ENCODE data around the gene TMEM221. TPM values are rescaled to one million over a fixed set of nuclear protein-coding genes. Genes with fewer than 3 reads are reported as not detected.

Gene TMEM221
- total RNA-seq, 1 experiment from 2014 or later = 0.39 TPM

DNA sequence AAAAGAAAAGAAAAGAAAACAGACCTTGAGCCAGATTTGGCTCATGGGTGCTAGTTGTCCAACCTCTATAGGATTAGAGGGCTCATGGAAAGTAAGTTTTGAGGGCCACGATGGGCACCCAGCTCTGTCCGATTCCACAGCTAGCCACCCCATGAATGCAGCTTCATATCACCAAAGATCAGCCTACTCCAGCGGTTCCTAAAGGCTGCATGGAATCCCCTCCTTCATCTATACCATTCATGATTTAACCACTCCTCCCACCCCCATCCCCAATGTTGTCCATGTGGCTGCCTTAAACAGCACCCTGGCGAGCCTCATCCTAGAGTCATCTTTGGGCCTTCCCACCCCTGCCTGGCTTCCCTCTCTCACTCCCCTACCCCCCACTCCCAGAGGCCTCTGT is 26.5 kb downstream of the TMEM221 start:
- POLR2A ChIA-PET = no interaction called here
- no peaks in the 10 kb centered on the region; the same call in 1 of the 2 replicates for H3K36me3 ChIP-seq (ENCODE audit: control insufficient read depth, insufficient read depth, low read length)
- H3K4me3 ChIP-seq (ENCODE audit: low read depth in 2 of 2, low read length in 2 of 2) = no peak overlapping the region
- no peak overlapping the region for H3K27ac ChIP-seq (ENCODE audit: low read length)
- H3K4me1 ChIP-seq (ENCODE audit: control insufficient read depth, insufficient read depth, low read length) = peaks cover 6% of the 10 kb centered on the region; the same call in 1 of the 2 replicates
- H3K9me3 ChIP-seq (ENCODE audit: control insufficient read depth, insufficient read depth, low read depth, low read length) = no peaks in the 10 kb centered on the region
- in situ Hi-C loops (cut with HindIII; ENCODE audit: low pct_unique_long_range_greater_than_20kb, low sequenced_read_pairs) (no loop called here), intact Hi-C loops (cut with micrococcal nuclease; ENCODE audit: unreplicated experiment) (no loop called here)
- BruUV-seq (replicated peaks) = no TSS peak
- CTCF ChIA-PET = no interaction called here
- H3K27me3 ChIP-seq (ENCODE audit: control insufficient read depth, insufficient read depth, low read length) = no peaks in the 10 kb centered on the region
- DNase-seq (ENCODE audit: low read depth, low spot score) (no peak), ATAC-seq (no peak)
- TF ChIP-seq, protein P1, sequence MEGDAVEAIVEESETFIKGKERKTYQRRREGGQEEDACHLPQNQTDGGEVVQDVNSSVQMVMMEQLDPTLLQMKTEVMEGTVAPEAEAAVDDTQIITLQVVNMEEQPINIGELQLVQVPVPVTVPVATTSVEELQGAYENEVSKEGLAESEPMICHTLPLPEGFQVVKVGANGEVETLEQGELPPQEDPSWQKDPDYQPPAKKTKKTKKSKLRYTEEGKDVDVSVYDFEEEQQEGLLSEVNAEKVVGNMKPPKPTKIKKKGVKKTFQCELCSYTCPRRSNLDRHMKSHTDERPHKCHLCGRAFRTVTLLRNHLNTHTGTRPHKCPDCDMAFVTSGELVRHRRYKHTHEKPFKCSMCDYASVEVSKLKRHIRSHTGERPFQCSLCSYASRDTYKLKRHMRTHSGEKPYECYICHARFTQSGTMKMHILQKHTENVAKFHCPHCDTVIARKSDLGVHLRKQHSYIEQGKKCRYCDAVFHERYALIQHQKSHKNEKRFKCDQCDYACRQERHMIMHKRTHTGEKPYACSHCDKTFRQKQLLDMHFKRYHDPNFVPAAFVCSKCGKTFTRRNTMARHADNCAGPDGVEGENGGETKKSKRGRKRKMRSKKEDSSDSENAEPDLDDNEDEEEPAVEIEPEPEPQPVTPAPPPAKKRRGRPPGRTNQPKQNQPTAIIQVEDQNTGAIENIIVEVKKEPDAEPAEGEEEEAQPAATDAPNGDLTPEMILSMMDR (IDR thresholded peaks at IDR 0.05) = no peak
- TF ChIP-seq SIN3A (IDR thresholded peaks at IDR 0.05; ENCODE audit: borderline replicate concordance, insufficient read depth, low read depth, low read length) (no peak), TCF7L2 (IDR thresholded peaks at IDR 0.05; ENCODE audit: low read depth, low read length) (no peak), REST (IDR thresholded peaks at IDR 0.05; ENCODE audit: insufficient read depth in 1 of 2, low read depth in 2 of 2, low read length in 1 of 2) (no peak), POLR2AphosphoS5 (IDR thresholded peaks at IDR 0.05; ENCODE audit: low read depth, low read length) (no peak)

GRCh38 chr19:17420475-17420924 is 28.0 kb downstream of the TMEM221 start:
- intact Hi-C loops (cut with micrococcal nuclease; ENCODE audit: unreplicated experiment) (no loop called here), in situ Hi-C loops (cut with HindIII; ENCODE audit: low pct_unique_long_range_greater_than_20kb, low sequenced_read_pairs) (no loop called here)
- Histone ChIP-seq H3K27ac (ENCODE audit: low read length) (peak overlapping the region; percentile 84), H3K4me3 (ENCODE audit: low read depth in 2 of 2, low read length in 2 of 2) (peak overlapping the region; percentile 78), H3K27me3 (ENCODE audit: control insufficient read depth, insufficient read depth, low read length) (no peaks in the 10 kb centered on the region), H3K9me3 (ENCODE audit: control insufficient read depth, insufficient read depth, low read depth, low read length) (no peaks in the 10 kb centered on the region), H3K4me1 (ENCODE audit: control insufficient read depth, insufficient read depth, low read length) (peaks cover 6% of the 10 kb centered on the region; the same call in 1 of the 2 replicates), H3K36me3 (ENCODE audit: control insufficient read depth, insufficient read depth, low read length) (no peaks in the 10 kb centered on the region; the same call in 1 of the 2 replicates)
- POLR2A ChIA-PET = no interaction called here
- ATAC-seq = peak; percentile 73
- no peak for TF ChIP-seq POLR2AphosphoS5 (IDR thresholded peaks at IDR 0.05; ENCODE audit: low read depth, low read length)
- no peak for TF ChIP-seq SIN3A (IDR thresholded peaks at IDR 0.05; ENCODE audit: borderline replicate concordance, insufficient read depth, low read depth, low read length)
- no peak for TF ChIP-seq TCF7L2 (IDR thresholded peaks at IDR 0.05; ENCODE audit: low read depth, low read length)
- no peak for TF ChIP-seq REST (IDR thresholded peaks at IDR 0.05; ENCODE audit: insufficient read depth in 1 of 2, low read depth in 2 of 2, low read length in 1 of 2)
- TF ChIP-seq, protein P1 (IDR thresholded peaks at IDR 0.05) = no peak; the same call in 1 of the 2 replicates
- no peak for DNase-seq (ENCODE audit: low read depth, low spot score)
- BruUV-seq (replicated peaks) = no TSS peak
- CTCF ChIA-PET = no interaction called here
